Prostate gland (tissue), 2 donors: ENCODE results near the gene TCERG1L. TPM values are rescaled to one million over a fixed set of nuclear protein-coding genes. Genes with fewer than 3 reads are reported as not detected.

Experiments
- DNase-seq: peaks from one replicate; pipeline ENCODE4 v3.0.0-alpha.2; 2019; ENCODE audit warnings: low spot score
- H3K27ac ChIP-seq, 2 donors: fragments of 200-600 bp; sonication (generic); 2 replicates each; pipeline ENCODE4 v1.5.1; 2017 to 2019
- H3K27me3 ChIP-seq: fragments of 200-600 bp; sonication (generic); replicated peaks from 2 replicates; pipeline ENCODE4 v1.5.1; 2019; ENCODE audit not compliant: insufficient read depth
- H3K36me3 ChIP-seq, 2 donors: fragments of 200-600 bp; sonication (generic); 1 replicate in 1 of 2; 2 replicates in 1 of 2; pipeline versions ENCODE4 v1.5.1 to v1.8.1; 2017 to 2019
- H3K4me1 ChIP-seq: fragments of 200-600 bp; sonication (generic); replicated peaks from 2 replicates; pipeline ENCODE4 v1.5.1; 2019
- H3K4me3 ChIP-seq, 2 donors: fragments of 200-600 bp; sonication (generic); 2 replicates each; pipeline ENCODE4 v1.5.1; 2017 to 2019
- H3K9me3 ChIP-seq: fragments of 200-600 bp; sonication (generic); 2 replicates; pipeline ENCODE4 v1.5.1; 2017
- POLR2A ChIP-seq: fragments of 450-650 bp; IDR thresholded peaks from one replicate; pipeline ENCODE4 v1.6.1; 2016; ENCODE audit warnings: antibody characterized with exemption, mild to moderate bottlenecking
- POLR2AphosphoS5 ChIP-seq: sonication (generic); formaldehyde crosslinking; IDR thresholded peaks from one replicate; pipeline ENCODE4 v1.6.1; 2017; ENCODE audit warnings: antibody characterized with exemption
- WGBS: methylation state at CpG from one replicate; pipeline ENCODE4 v1.1.5; 2018; 5-methylcytosine and 5-hydroxymethylcytosine counted together
- intact Hi-C: fragments of 100-400 bp; cut with DNase I; formaldehyde crosslinking; loops from one replicate; pipeline ENCODE4 v1.14.2; 2022
- total RNA-seq, 2 donors: library from RNA; depleted of rRNA; stranded (reverse); fragments of >200 nt; gene quantifications; one replicate each; pipeline ENCODE4 v1.1.0, GENCODE V29; 2016
- TF ChIP-seq, protein P1 (sequence below), 4 experiments: fragments of 200-600 bp in 2 of 4; fragments of 450-650 bp in 2 of 4; sonication (generic) in 2 of 4; IDR thresholded peaks; 1 replicate in 3 of 4; 2 replicates in 1 of 4; pipeline ENCODE4 v1.5.1; 2016 to 2019; ENCODE audit warnings: antibody characterized with exemption in 4 of 4, mild to moderate bottlenecking in 2 of 4, moderate library complexity in 2 of 4

TCERG1L gene
- total RNA-seq, 2 donors from 2014 or later, result 0.23 to 4.0 TPM

DNA sequence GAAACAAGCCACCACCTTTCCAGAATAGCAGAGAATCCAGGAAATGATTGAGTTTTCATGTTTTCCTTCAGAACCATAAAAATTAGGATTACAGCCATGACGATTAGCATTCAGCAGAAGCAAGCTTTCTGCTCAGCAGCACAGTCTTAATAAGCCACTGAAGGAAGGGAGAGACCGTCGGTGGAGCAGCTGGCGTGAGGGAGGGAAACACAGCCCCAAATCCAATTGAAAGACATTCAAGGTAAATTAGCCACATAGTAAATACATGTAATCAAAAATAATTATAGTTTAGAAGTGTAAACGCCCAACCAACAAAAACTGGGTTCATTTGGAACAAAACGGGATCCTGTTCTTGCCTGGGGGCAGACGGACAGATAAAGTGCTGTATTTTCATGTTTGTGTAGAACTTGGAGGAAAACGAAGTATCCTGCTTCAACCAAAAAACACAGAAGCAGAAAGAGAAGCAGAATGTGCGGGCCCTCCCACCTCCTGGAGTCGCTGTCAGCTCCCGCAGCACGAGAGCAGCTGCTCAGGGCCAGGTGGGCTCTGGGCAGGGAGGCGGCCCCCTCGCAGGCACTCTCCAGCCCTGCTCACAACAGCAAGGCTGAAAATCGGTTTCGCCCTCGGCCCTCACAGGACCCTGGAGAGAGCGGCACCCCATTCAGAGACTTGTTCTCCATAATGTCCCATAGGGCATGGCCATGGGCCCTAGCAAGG, 84.9 kb downstream of the TCERG1L start:
- Histone ChIP-seq H3K27me3 (no peaks in the 10 kb centered on the region), H3K4me3 (no peak overlapping the region), H3K27ac (no peak overlapping the region), H3K4me1 (no peaks in the 10 kb centered on the region), H3K36me3 (no peaks in the 10 kb centered on the region), H3K9me3 (no peaks in the 10 kb centered on the region)
- DNase-seq, result no peak
- intact Hi-C loops, result no loop called here
- TF ChIP-seq POLR2A, result no peak
- TF ChIP-seq, protein P1, sequence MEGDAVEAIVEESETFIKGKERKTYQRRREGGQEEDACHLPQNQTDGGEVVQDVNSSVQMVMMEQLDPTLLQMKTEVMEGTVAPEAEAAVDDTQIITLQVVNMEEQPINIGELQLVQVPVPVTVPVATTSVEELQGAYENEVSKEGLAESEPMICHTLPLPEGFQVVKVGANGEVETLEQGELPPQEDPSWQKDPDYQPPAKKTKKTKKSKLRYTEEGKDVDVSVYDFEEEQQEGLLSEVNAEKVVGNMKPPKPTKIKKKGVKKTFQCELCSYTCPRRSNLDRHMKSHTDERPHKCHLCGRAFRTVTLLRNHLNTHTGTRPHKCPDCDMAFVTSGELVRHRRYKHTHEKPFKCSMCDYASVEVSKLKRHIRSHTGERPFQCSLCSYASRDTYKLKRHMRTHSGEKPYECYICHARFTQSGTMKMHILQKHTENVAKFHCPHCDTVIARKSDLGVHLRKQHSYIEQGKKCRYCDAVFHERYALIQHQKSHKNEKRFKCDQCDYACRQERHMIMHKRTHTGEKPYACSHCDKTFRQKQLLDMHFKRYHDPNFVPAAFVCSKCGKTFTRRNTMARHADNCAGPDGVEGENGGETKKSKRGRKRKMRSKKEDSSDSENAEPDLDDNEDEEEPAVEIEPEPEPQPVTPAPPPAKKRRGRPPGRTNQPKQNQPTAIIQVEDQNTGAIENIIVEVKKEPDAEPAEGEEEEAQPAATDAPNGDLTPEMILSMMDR (IDR thresholded peaks at IDR 0.05), result no peak
- TF ChIP-seq POLR2AphosphoS5, result no peak
- WGBS, result 53% methylated on average over 18 of the region's 18 CpGs

GRCh38 chr10:131224106-131224505, 87.4 kb downstream of the TCERG1L start:
- no peaks in the 10 kb centered on the region for H3K9me3 ChIP-seq
- H3K4me1 ChIP-seq, result no peaks in the 10 kb centered on the region
- no peak overlapping the region for H3K4me3 ChIP-seq
- no peaks in the 10 kb centered on the region for H3K36me3 ChIP-seq
- no peaks in the 10 kb centered on the region for H3K27me3 ChIP-seq
- no peak for DNase-seq
- TF ChIP-seq POLR2AphosphoS5 (no peak), POLR2A (no peak)
- TF ChIP-seq, protein P1 (IDR thresholded peaks at IDR 0.05), result no peak
- WGBS, result 86% methylated on average over 8 of the region's 8 CpGs
- no peak overlapping the region for H3K27ac ChIP-seq
- intact Hi-C loops, result no loop called here

- TF ChIP-seq POLR2A, result no peak
- TF ChIP-seq, protein P1 (IDR thresholded peaks at IDR 0.05), result no peak
- TF ChIP-seq POLR2AphosphoS5, result no peak
- no peaks in the 10 kb centered on the region for H3K4me1 ChIP-seq
- no peak overlapping the region for H3K27ac ChIP-seq
- DNase-seq, result no peak
- no peaks in the 10 kb centered on the region for H3K27me3 ChIP-seq
- H3K4me3 ChIP-seq, result no peak overlapping the region
- no peaks in the 10 kb centered on the region for H3K9me3 ChIP-seq
- 62% methylated on average over 4 of the region's 4 CpGs for WGBS
- H3K36me3 ChIP-seq, result no peaks in the 10 kb centered on the region
- intact Hi-C loops, result no loop called here
These were observed 88.1 kb downstream of the TCERG1L start for GRCh38 chr10:131223422-131223821.

DNA sequence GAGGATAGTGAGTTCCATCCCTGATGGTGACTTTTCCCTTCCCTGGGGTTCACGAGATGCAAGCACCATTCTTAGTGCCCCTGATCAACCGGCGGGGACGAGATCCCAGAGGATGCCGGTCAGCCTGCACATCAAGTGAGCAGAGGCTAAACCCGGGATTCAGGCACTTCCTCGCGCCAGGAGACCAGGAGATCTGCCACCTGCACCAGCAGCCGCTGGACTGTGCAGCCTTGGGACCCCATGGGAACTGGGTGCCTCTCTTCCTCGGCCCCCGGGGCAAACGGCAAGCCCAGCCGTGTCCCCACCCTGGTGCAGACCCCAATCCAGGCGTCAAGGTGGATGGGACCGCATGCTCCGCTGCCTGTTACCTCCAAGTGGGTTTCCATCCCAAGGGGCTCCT, 88.5 kb downstream of the TCERG1L start:
- Histone ChIP-seq H3K36me3 (no peaks in the 10 kb centered on the region), H3K27me3 (no peaks in the 10 kb centered on the region), H3K4me3 (no peak overlapping the region), H3K4me1 (no peaks in the 10 kb centered on the region), H3K9me3 (no peaks in the 10 kb centered on the region), H3K27ac (no peak overlapping the region)
- TF ChIP-seq POLR2A (no peak), POLR2AphosphoS5 (no peak)
- TF ChIP-seq, protein P1 (IDR thresholded peaks at IDR 0.05), result no peak
- intact Hi-C loops, result no loop called here
- WGBS, result 85% methylated on average over 12 of the region's 16 CpGs
- DNase-seq, result no peak

DNA sequence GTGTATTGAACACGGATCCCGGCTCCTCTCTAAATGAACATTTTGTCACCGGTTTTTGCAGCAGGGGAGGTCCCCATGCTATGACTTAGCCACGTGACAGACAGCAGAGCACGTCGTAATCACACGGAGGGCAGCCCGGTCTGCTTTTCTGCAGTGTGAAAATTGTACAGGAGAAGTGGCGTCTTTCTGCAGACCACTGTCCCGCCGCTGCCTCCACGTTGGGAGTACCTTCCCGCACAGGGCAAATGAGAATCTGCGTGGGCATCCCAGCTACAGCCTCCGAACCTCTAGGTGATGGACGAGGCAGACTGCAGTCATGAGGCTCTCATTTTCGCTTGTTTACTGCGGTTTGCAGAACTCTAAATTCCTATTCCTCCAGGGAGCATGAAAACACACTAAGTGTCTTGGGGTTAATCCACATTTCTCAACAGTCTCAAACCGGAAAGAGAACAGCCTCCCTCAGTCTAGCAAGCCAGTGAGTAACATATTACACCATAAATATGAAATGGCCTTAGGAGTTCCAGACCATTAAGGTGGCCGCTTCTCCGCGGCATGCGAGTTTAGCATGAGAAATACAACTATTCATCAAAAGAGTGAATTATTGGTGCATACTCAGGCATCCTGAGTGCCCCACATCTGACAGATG, 89.8 kb downstream of the TCERG1L start:
- Histone ChIP-seq H3K36me3 (no peaks in the 10 kb centered on the region), H3K4me1 (no peaks in the 10 kb centered on the region), H3K4me3 (no peak overlapping the region), H3K9me3 (no peaks in the 10 kb centered on the region), H3K27ac (no peak overlapping the region), H3K27me3 (no peaks in the 10 kb centered on the region)
- 89% methylated on average over 23 of the region's 23 CpGs for WGBS
- DNase-seq, result no peak
- TF ChIP-seq POLR2AphosphoS5 (no peak), POLR2A (no peak)
- intact Hi-C loops, result no loop called here
